HG02840 (cell line): ENCODE results near the gene FCGBP.
"Not testable (repeated sequence)": the region's sequence is repeated elsewhere in the genome, so short reads cannot be mapped to it uniquely, and the experiment has no call there.

Source experiments
- ATAC-seq: cut with Tn5 transposase; IDR thresholded peaks from one replicate; pipeline ENCODE4 v1.9.1; 2021; ENCODE audit warnings: mild to moderate bottlenecking, moderate library complexity, moderate number of reproducible peaks; ENCODE audit not compliant: unreplicated experiment, low FRiP score

The FCGBP gene

DNA sequence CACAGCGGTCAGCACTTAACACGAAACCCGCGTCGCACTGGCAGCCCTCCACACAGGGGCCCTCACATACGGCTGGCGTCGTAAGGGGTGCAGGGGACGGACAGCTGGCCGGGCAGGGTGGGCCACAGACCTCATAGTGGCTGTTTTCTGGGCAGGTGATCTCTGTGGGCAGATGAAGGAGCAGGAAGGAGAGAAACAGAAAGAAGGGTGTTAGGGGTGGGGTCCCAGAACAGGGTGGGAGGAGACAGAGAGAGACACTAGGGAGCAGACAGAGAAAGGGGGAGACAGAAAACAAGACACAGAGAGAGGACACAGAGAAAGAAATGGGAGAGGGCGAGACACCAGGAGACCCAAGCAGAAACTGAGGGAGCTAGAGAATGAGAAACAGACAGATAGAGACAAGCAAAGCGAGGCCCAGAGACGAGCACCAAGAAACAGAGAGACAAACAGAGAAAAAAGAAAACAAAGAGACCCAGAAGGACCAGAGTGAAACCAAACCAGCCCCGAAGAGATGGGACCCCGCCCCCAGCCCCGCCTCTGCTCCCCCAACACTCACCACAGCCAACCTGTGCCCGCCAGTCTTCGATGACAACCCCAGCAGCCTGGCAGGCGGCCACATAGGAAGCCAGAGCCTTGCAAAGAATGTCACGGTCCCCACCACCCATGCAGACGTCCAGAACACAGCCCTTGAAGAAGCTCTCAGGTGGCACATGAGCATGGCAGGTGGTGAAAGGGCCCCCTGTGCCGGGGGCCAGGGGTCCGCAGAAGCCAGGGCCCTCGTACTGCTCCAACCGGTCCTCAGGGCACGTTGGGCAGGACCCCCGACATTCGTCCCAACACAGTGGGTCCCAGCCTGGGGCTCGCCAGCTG lies 40.8 kb downstream of the FCGBP start:
- not testable (repeated sequence) for ATAC-seq

DNA sequence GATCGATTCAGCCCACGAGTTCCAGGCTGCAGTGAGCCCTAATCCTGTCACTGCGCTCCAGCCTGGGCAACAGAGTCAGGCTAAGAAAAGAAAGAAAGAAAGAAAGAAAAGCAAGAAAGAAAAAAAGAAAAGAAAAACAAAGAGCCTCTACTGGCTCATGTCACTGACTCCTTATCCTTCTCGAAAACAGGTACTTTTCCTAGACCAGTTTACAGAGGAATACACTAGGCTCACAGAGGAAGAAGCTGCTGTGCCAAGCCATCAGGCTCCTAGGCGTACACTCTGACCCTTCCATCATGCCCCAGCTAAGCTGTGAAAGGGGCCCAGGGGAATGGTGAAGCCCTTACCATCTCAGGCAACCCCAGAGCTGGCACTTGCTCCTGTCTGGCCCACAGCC lies 41.9 kb downstream of the FCGBP start:
- not testable (repeated sequence) for ATAC-seq

DNA sequence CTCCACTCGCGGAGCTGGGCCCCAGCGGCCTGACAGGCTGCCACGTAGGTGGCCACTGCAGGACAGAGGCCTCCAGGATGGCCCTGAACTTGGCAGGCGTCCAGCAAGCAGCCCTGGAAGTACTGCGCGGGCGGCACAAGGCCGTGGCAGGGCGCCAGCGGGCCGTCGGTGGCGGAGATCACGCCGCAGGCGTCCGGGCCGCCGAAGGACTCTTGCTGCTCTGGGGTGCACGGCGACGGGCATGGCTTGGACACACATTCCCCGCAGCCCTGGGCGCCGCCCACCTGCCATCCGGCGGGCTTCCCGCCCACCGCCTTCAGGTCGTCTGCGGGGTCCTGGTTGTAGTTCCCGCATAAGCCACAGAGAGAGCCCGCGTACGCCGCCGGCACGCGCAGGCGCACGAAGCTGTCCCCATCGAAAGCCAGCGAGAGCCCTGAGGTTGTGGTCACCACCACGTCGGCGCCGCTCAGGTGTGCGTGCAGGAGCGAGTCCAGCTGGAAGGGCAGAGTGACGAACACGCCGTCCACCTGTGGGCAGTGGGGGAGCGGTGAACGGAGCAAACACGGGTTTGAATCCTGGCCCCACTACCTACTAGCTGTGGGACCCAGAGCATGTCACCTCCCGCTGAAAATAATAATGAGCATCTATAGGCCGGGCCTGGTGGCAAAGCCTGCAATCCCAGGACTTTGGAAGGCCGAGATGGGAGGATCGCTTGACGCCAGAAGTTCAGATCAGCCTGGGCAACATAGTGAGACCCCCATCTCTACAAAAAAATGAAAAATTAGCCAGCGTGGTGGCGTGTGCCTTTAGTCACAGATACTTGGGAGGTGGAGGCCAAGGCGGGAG lies 42.6 kb downstream of the FCGBP start:
- ATAC-seq, result not testable (repeated sequence)

DNA sequence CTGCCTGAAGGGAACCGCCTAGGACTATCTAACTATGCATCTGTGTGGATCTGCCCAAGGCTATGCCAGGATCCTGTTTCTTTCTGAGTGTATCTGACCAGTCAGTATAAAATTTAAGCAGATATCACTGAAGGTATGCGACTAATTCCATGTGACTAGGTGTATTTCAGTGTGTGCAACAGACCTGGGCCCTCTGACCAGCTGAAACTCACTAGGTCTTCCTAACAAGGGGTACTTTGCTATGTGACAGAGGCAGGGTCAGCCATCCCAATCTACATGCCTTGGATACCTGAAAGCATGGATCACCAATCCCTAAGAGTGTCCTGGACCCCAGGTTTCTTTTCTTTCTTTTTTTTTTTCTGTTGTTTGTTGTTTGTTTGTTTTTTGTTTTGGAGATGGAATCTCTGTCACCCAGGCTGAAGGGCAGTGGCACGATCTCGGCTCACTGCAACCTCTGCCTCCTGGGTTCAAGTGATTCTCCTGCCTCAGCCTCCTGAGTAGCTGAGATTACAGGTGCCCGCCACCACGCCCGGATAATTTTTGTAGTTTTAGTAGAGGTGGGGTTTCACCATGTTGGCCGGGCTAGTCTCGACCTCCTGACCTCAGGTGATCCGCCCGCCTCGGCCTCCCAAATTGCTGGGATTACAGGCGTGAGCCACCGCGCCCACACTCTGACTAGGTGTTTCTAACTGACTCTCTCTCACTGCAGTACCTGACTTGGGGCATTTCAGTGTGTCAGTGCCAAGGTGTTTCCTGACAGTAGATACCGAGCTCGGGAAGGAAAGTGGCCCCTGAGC lies 43.5 kb downstream of the FCGBP start:
- ATAC-seq, result no peak

DNA sequence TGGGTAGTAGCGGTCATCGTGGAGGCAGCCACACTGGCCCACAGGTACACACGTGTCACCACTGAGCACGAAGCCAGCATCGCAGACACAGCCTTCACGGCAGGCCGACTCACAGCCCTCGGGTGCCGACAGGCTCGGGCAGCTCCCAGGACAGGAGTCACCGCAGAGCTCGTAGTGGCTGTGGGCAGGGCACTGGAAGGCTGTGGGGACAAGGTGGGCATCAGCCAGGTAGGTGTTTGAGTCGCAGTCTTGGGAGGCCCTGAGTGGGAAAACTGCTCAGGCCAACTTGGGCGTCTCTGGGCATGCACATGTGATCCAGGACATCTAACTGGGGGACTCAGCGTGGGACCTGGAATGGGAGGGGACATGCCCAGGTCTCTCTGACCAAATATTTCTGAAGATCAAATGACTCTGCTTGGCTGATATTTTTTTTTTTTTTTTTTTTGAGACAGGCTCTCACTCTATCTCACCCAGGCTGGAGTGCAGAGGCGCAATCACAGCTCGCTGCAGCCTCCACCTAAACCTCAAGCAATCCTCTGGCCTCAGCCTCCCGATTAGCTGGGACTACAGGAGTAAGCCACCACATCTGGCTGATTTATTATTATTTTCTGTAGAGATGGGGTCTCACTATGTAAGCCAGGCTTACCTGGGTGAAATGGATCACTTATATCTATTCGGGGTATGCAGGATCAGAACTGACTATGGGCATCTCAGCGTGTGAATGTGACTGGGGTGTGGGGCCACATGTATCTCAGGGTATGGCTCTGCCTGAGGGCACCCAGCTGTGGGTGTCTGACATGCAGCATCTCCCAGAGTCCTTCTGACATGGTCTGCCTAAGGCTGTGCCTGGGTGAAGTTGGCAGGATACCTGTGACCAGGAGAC lies 44.3 kb downstream of the FCGBP start:
- ATAC-seq, result not testable (repeated sequence)

DNA sequence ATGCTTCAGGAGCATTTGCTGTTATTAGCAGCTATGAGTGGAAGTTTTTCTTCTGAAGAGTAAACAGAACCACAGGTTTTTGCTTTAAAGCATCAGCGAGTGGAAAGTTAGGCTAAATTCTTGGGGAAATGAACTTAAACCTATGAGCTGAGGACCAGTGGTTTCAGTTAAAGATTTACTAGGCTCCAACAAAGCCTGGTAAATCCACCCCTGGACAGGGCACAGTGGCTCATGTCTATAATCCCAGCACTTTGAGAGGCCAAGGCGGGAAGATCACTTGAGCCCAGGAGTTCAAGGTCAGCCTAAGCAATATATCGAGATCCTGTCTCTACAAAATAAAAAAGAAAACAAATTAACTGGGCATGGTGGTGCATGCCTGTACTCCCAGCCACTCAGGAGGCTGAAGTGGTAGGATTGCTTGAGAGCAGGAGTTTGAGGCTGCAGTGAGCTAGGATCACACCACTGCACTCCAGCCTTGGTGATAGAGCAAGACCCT lies 46.9 kb downstream of the FCGBP start:
- ATAC-seq, result not testable (repeated sequence)

DNA sequence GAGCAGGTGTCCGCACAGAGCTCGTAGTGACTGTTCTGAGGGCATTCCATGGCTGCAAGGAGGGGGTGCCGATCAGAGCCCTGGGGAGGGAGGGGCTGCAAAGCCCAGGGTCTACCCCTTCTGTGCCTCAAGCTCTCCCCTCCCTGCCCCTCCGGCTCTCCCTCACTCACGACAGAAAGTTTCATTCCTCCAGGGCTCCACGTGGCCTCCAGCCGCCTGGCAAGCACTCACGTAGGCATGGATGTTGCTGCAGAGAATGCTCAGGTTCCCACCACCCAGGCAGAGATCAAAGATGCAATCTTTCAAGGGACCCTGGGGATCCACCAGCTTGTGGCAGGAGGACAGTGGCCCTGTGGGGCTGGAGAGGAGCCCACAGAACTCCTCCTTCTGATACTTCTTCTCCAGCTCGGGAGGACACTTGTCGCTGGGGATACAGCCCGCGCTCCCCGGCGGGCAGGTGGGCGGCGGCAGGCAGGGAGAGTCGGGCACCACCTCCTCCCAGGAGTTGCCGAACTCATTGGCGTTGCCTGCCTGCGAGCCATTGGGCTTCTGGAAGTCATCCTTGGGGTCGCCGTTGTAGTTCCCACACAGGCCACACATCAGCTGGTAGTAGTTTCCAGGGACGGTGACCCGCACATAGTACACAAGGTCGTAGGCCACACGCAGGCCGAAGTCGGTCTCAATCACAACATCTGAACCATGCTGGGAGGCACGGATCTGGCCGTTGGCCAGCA lies 48.4 kb downstream of the FCGBP start:
- ATAC-seq, result not testable (repeated sequence)

DNA sequence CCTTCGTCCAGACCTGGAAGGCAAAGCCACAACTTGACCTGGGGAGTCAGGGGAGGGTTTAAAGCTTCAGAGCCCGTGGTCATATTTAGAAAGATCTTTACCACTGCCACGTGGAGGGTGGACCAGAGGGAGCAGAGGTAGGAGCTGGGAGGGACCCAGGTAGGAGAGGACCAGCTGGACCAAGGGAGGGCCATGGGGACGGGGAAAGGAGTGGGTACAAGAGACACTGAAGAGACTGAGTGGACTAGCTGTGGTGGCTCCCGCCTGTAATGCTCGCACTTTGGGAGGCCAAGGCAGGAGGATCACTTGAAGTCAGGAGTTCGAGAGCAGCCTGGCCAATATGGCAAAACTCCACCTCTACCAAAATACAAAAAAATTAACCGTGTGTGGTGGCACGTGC lies 49.7 kb downstream of the FCGBP start:
- ATAC-seq, result not testable (repeated sequence)
